Panc1 (cell line): Measurements from ENCODE around the gene COL4A1. TPM values are rescaled to one million over a fixed set of nuclear protein-coding genes. Genes with fewer than 3 reads are reported as not detected.

Experiments
- ATAC-seq: fragments of 200-7000 bp; cut with Tn5 transposase; 2 replicates; pipeline ENCODE4 v1.9.1; 2020; ENCODE audit warnings: mild to moderate bottlenecking, moderate library complexity
- BruUV-seq: library from RNA; stranded (reverse); fragments of 400-500 nt; replicated peaks from 2 replicates; lab custom pipeline; 2021; lab: Mats Ljungman, UMichigan
- CTCF ChIA-PET: fragments of 300-600 bp; sonication (Branson Sonifier 250); formaldehyde crosslinking; loops from one replicate; lab custom pipeline; 2022; ENCODE audit warnings: antibody characterized with exemption; lab: Charles Lee
- POLR2A ChIA-PET: fragments of 300-600 bp; sonication (Branson Sonifier 250); formaldehyde crosslinking; loops from one replicate; lab custom pipeline; 2022; ENCODE audit warnings: antibody characterized with exemption; lab: Charles Lee
- DNase-seq: peaks from one replicate; pipeline ENCODE4 v3.0.0-alpha.2; 2010; ENCODE audit warnings: low read depth, low spot score
- H3K27ac ChIP-seq: 2 replicates; pipeline ENCODE4 v1.5.1; 2011; ENCODE audit warnings: mild to moderate bottlenecking, low read length, inconsistent platforms
- H3K27me3 ChIP-seq: fragments of 200-500 bp; sonication (Bioruptor generic); 2 replicates; pipeline ENCODE4 v1.6.0; 2014; ENCODE audit warnings: low read length, inconsistent platforms; ENCODE audit not compliant: control insufficient read depth, insufficient read depth
- H3K36me3 ChIP-seq: fragments of 200-500 bp; sonication (Bioruptor generic); 2 replicates; pipeline ENCODE4 v1.5.1; 2014; ENCODE audit warnings: inconsistent platforms, mild to moderate bottlenecking, low read length, moderate library complexity; ENCODE audit not compliant: control insufficient read depth, insufficient read depth
- H3K4me1 ChIP-seq: 2 replicates; pipeline ENCODE4 v1.5.1; 2011; ENCODE audit warnings: inconsistent platforms, mild to moderate bottlenecking, low read length, moderate library complexity; ENCODE audit not compliant: control insufficient read depth, insufficient read depth
- H3K4me3 ChIP-seq, 2 experiments: 2 replicates each; pipeline ENCODE4 v1.5.1; 2011 to 2012; ENCODE audit warnings: low read depth in 2 of 2, low read length in 2 of 2, mild to moderate bottlenecking in 2 of 2, inconsistent platforms in 1 of 2, moderate library complexity in 1 of 2
- H3K9me3 ChIP-seq: fragments of 200-500 bp; sonication (Bioruptor generic); 2 replicates; pipeline ENCODE4 v1.5.1; 2014; ENCODE audit warnings: low read depth, mild to moderate bottlenecking, inconsistent platforms, low read length, moderate library complexity; ENCODE audit not compliant: control insufficient read depth, insufficient read depth
- CTCF ChIP-seq: fragments of 450-650 bp; IDR thresholded peaks from 2 replicates; pipeline ENCODE4 v1.5.1; 2017; ENCODE audit warnings: mild to moderate bottlenecking
- POLR2AphosphoS5 ChIP-seq: IDR thresholded peaks from 2 replicates; pipeline ENCODE4 v1.6.1; 2012; ENCODE audit warnings: mild to moderate bottlenecking, low read depth, low read length, moderate library complexity
- REST ChIP-seq, 2 experiments: IDR thresholded peaks; 2 replicates each; pipeline ENCODE4 v1.6.1; 2011 to 2012; ENCODE audit warnings: low read depth in 2 of 2, control low read depth in 1 of 2, low read length in 1 of 2, mild to moderate bottlenecking in 1 of 2, moderate library complexity in 1 of 2; ENCODE audit not compliant: insufficient read depth in 1 of 2
- SIN3A ChIP-seq: IDR thresholded peaks from 2 replicates; pipeline ENCODE4 v1.6.1; 2012; ENCODE audit warnings: low read depth, mild to moderate bottlenecking, low read length, moderate library complexity, borderline replicate concordance; ENCODE audit not compliant: insufficient read depth
- TCF7L2 ChIP-seq: IDR thresholded peaks from 2 replicates; pipeline ENCODE4 v1.6.1; 2011; ENCODE audit warnings: mild to moderate bottlenecking, low read depth, low read length, inconsistent platforms
- in situ Hi-C: cut with HindIII; loops from 2 replicates; pipeline ENCODE4 v1.10.0; 2016; ENCODE audit warnings: low sequenced_read_pairs, low pct_unique_long_range_greater_than_20kb
- intact Hi-C: fragments of 100-400 bp; cut with micrococcal nuclease; formaldehyde crosslinking; loops from one replicate; pipeline ENCODE4 v1.10.0; 2022; ENCODE audit not compliant: unreplicated experiment
- total RNA-seq: library from RNA; stranded (reverse); gene quantifications from one replicate; pipeline ENCODE4 v1.2.1, GENCODE V29; 2021; ENCODE audit not compliant: unreplicated experiment

COL4A1 gene
- total RNA-seq, 1 experiment from 2014 or later: 1.1 TPM

GRCh38 chr13:110270507-110270906 is 36.5 kb downstream of the COL4A1 start:
- in situ Hi-C loops (no loop called here), intact Hi-C loops (no loop called here)
- H3K9me3 ChIP-seq: no peaks in the 10 kb centered on the region
- CTCF ChIA-PET: no interaction called here
- no peak for DNase-seq
- no TSS peak for BruUV-seq
- no peak overlapping the region for H3K27ac ChIP-seq
- no peak for TF ChIP-seq TCF7L2
- no peak for TF ChIP-seq REST (IDR thresholded peaks at IDR 0.05; ENCODE audit: insufficient read depth in 1 of 2, low read depth in 2 of 2, low read length in 1 of 2)
- TF ChIP-seq POLR2AphosphoS5: no peak
- TF ChIP-seq CTCF: no peak
- TF ChIP-seq SIN3A: no peak
- no peak for ATAC-seq
- POLR2A ChIA-PET: no interaction called here
- H3K4me1 ChIP-seq: no peaks in the 10 kb centered on the region
- no peaks in the 10 kb centered on the region for H3K36me3 ChIP-seq
- H3K27me3 ChIP-seq: no peaks in the 10 kb centered on the region
- no peak overlapping the region for H3K4me3 ChIP-seq

GRCh38 chr13:110269509-110270185 is 37.3 kb downstream of the COL4A1 start:
- no peaks in the 10 kb centered on the region for H3K36me3 ChIP-seq
- ChIA-PET POLR2A (no interaction called here), CTCF (no interaction called here)
- H3K9me3 ChIP-seq: no peaks in the 10 kb centered on the region
- intact Hi-C loops: no loop called here
- DNase-seq: no peak
- no peaks in the 10 kb centered on the region for H3K4me1 ChIP-seq
- H3K27me3 ChIP-seq: no peaks in the 10 kb centered on the region
- no peak overlapping the region for H3K4me3 ChIP-seq
- BruUV-seq: no TSS peak
- in situ Hi-C loops: no loop called here
- TF ChIP-seq SIN3A (no peak), REST (IDR thresholded peaks at IDR 0.05; ENCODE audit: insufficient read depth in 1 of 2, low read depth in 2 of 2, low read length in 1 of 2) (no peak), POLR2AphosphoS5 (no peak), TCF7L2 (no peak), CTCF (no peak)
- H3K27ac ChIP-seq: no peak overlapping the region
- ATAC-seq: no peak
